Duodenal mucosa (tissue), 2 donors: ENCODE results near the gene CLDN20.
"Not testable (repeated sequence)": the region's sequence is repeated elsewhere in the genome, so short reads cannot be mapped to it uniquely, and the experiment has no call there.

Experiments
- H3K27ac ChIP-seq: one replicate; pipeline ENCODE4 v1.7.0; 2013; ENCODE audit warnings: low read depth, low read length
- H3K27me3 ChIP-seq, 2 donors: one replicate each; pipeline ENCODE4 v1.7.0; 2013; ENCODE audit warnings: low read length in 2 of 2, control low read depth in 1 of 2; ENCODE audit not compliant: insufficient read depth in 2 of 2, control insufficient read depth in 1 of 2
- H3K36me3 ChIP-seq, 2 donors: one replicate each; pipeline ENCODE4 v1.7.0; 2013; ENCODE audit warnings: low read length in 2 of 2, control low read depth in 1 of 2; ENCODE audit not compliant: insufficient read depth in 2 of 2, control insufficient read depth in 1 of 2
- H3K4me1 ChIP-seq, 2 donors: one replicate each; pipeline ENCODE4 v1.7.0; 2013; ENCODE audit warnings: low read length in 2 of 2, control low read depth in 1 of 2; ENCODE audit not compliant: insufficient read depth in 2 of 2, control insufficient read depth in 1 of 2
- H3K4me3 ChIP-seq, 2 donors: one replicate each; pipeline ENCODE4 v1.7.0; 2013; ENCODE audit warnings: low read length in 2 of 2, low read depth in 1 of 2
- H3K9ac ChIP-seq, 2 donors: one replicate each; pipeline ENCODE4 v1.7.0; 2013; ENCODE audit warnings: low read length in 2 of 2, low read depth in 1 of 2
- H3K9me3 ChIP-seq, 2 donors: one replicate each; pipeline ENCODE4 v1.7.0; 2013; ENCODE audit warnings: low read length in 2 of 2, control low read depth in 1 of 2; ENCODE audit not compliant: control insufficient read depth in 1 of 2

The CLDN20 gene, protein sequence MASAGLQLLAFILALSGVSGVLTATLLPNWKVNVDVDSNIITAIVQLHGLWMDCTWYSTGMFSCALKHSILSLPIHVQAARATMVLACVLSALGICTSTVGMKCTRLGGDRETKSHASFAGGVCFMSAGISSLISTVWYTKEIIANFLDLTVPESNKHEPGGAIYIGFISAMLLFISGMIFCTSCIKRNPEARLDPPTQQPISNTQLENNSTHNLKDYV

DNA sequence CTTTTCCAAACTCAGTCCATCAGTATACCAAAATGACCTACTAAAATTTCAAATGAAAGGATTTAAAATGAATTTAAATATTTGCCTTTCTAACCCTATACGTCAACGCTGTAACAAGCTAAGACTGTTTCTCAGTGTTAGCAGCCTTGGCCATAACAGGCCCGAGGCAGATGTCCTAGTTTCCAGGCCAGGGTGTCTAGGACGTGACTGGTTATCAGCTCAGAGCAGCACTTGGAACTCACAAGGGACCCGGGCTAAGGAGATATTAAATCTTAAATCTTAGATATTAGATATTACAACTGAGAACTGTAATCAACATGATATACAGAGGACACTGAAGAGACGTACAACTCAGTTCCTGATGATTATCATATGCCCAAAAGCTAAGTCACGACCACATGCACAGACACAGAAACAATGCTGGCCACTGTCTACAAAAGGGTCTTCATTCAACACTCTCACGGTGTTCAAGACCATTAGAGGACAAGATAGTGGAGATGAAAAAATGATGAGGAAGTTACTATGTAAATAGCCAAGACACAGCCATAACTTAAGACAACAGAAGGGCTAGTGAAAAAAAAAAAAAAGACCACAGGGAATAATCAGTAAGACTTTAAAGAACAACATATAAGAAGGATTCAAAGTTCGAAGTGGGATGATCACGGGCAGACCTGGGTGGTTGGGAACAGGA is at the start of gene CLDN20:
Gene CLDN20 (plus strand): TSS at position 641 of the 691 bp plus-strand sequence. CDS start 11,707 bp downstream, outside the sequence.
- H3K36me3 ChIP-seq, result peaks cover 26 to 28% of the 10 kb centered on the region in 2 donors
- no peak within 1 kb of the TSS for H3K27ac ChIP-seq
- H3K9ac ChIP-seq, result no peak within 1 kb of the TSS

DNA sequence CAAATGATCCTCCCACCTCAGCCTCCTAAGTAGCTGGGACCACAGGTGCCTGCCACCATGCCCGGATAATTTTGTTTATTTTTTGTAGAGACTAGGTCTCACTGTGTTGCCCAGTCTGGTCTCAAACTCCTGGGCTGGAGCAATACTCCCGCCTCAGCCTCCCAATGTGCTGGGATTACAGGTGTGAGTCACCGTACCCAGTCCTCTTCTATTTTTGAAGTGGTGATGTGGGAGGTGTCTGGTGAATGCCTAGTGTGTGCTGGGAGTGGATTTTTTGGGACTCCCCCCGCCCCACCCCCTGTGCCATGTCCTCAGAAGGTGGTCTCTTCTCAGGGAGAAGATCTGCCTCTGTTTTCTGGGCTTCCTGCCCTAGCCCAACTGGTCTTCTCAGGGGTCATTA is 47.9 kb upstream of the CLDN20 start:
- H3K36me3 ChIP-seq, result peaks cover 10 to 29% of the 10 kb centered on the region in 2 donors
- no peak overlapping the region for H3K4me3 ChIP-seq
- H3K9me3 ChIP-seq, result no peaks in the 10 kb centered on the region
- no peaks in the 10 kb centered on the region for H3K27me3 ChIP-seq
- no peak overlapping the region for H3K9ac ChIP-seq
- H3K4me1 ChIP-seq, result no peaks in the 10 kb centered on the region
- no peak overlapping the region for H3K27ac ChIP-seq

More for the DNA sequence above, at the start of gene CLDN20:
- H3K4me3 ChIP-seq, result no peak within 1 kb of the TSS
- no peaks in the 10 kb centered on the region for H3K9me3 ChIP-seq
- H3K4me1 ChIP-seq, result no peaks in the 10 kb centered on the region
- no peaks in the 10 kb centered on the region for H3K27me3 ChIP-seq

GRCh38 chr6:155216312-155217046 is 47.3 kb upstream of the CLDN20 start:
- no peak overlapping the region for H3K9ac ChIP-seq
- H3K36me3 ChIP-seq, result peaks cover 10 to 26% of the 10 kb centered on the region in 2 donors
- no peaks in the 10 kb centered on the region for H3K9me3 ChIP-seq
- H3K27me3 ChIP-seq, result no peaks in the 10 kb centered on the region
- no peaks in the 10 kb centered on the region for H3K4me1 ChIP-seq
- H3K27ac ChIP-seq, result no peak overlapping the region
- H3K4me3 ChIP-seq, result no peak overlapping the region

- H3K9ac ChIP-seq, H3K27me3 ChIP-seq, H3K27ac ChIP-seq, H3K4me1 ChIP-seq, H3K9me3 ChIP-seq, H3K4me3 ChIP-seq: not testable (repeated sequence)
- peaks cover 4 to 17% of the 10 kb centered on the region in 2 donors for H3K36me3 ChIP-seq
These were observed 45.1 kb upstream of the CLDN20 start for GRCh38 chr6:155218711-155219110.

- Histone ChIP-seq H3K9me3 (no peaks in the 10 kb centered on the region), H3K27me3 (no peaks in the 10 kb centered on the region), H3K4me1 (no peaks in the 10 kb centered on the region), H3K27ac (no peak overlapping the region), H3K4me3 (no peak overlapping the region), H3K36me3 (peaks cover 1 to 14% of the 10 kb centered on the region in 2 donors), H3K9ac (no peak overlapping the region)
These were observed 44.5 kb upstream of the CLDN20 start for GRCh38 chr6:155219299-155219698.

GRCh38 chr6:155219858-155220301 is 43.9 kb upstream of the CLDN20 start:
- Histone ChIP-seq H3K27me3 (no peaks in the 10 kb centered on the region), H3K9me3 (no peaks in the 10 kb centered on the region), H3K4me3 (no peak overlapping the region), H3K27ac (no peak overlapping the region), H3K4me1 (no peaks in the 10 kb centered on the region), H3K9ac (no peak overlapping the region), H3K36me3 (peaks cover 0 to 14% of the 10 kb centered on the region in 2 donors)

- Histone ChIP-seq H3K36me3 (peaks cover 0 to 15% of the 10 kb centered on the region in 2 donors), H3K4me1 (no peaks in the 10 kb centered on the region), H3K9me3 (no peaks in the 10 kb centered on the region), H3K27me3 (no peaks in the 10 kb centered on the region), H3K27ac (no peak overlapping the region), H3K9ac (no peak overlapping the region), H3K4me3 (no peak overlapping the region)
These were observed 42.7 kb upstream of the CLDN20 start for GRCh38 chr6:155221086-155221485.

DNA sequence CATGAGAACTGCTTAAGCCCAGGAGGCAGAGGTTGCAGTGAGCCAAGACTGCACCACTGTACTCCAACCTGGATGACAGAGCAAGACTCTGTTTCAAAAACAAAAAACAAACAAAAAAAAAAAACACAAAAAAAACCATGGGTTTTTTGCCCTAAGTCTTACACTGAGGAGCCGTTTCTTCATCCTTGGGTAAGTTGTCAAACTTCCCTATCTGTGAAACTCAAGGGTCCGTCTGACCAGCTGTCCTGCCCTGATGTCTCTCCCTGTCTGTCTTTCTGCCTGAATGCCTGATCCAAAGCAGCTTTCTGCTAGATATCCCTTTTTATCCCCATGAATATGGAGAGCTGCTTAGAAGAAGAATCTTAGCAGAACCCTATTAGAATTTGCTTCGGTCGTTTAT is 41.3 kb upstream of the CLDN20 start:
- H3K27me3 ChIP-seq, result no peaks in the 10 kb centered on the region
- no peaks in the 10 kb centered on the region for H3K9me3 ChIP-seq
- no peak overlapping the region for H3K27ac ChIP-seq
- no peak overlapping the region for H3K4me3 ChIP-seq
- H3K9ac ChIP-seq, result no peak overlapping the region
- no peaks in the 10 kb centered on the region for H3K4me1 ChIP-seq
- peaks cover 0 to 16% of the 10 kb centered on the region in 2 donors for H3K36me3 ChIP-seq

- Histone ChIP-seq H3K9ac (no peak overlapping the region), H3K9me3 (no peaks in the 10 kb centered on the region), H3K27me3 (no peaks in the 10 kb centered on the region), H3K4me3 (no peak overlapping the region), H3K36me3 (peaks cover 0 to 16% of the 10 kb centered on the region in 2 donors), H3K4me1 (no peaks in the 10 kb centered on the region), H3K27ac (no peak overlapping the region)
These were observed 40.0 kb upstream of the CLDN20 start for GRCh38 chr6:155223646-155224451.
